WI38 (cell line): ENCODE measurements around the gene LIX1L.
A peak's percentile ranks its signal among the peaks of the same experiment; 100 is the strongest.

Source experiments
- H3K4me3 ChIP-seq: 2 replicates; pipeline ENCODE4 v1.5.1; 2011; ENCODE audit warnings: low read depth, mild to moderate bottlenecking, control low read depth, low read length
- CTCF ChIP-seq: IDR thresholded peaks from 2 replicates; pipeline ENCODE4 v1.5.1; 2012; ENCODE audit warnings: low read depth, mild to moderate bottlenecking, control low read depth, low read length

Gene LIX1L

GRCh38 chr1:145917595-145917994 is 40.2 kb downstream of the LIX1L start:
- no peak for TF ChIP-seq CTCF
- peak overlapping the region; percentile 93 for H3K4me3 ChIP-seq

- TF ChIP-seq CTCF = no peak
- no peak overlapping the region for H3K4me3 ChIP-seq
Observed at GRCh38 chr1:145916745-145917144, 41.1 kb downstream of the LIX1L start.

- H3K4me3 ChIP-seq = no peak overlapping the region
- no peak for TF ChIP-seq CTCF
Observed at GRCh38 chr1:145912128-145912641, 45.6 kb downstream of the LIX1L start.

- H3K4me3 ChIP-seq = no peak overlapping the region
- no peak for TF ChIP-seq CTCF
Observed at GRCh38 chr1:145908653-145909052, 49.2 kb downstream of the LIX1L start.

- no peak overlapping the region for H3K4me3 ChIP-seq
- no peak for TF ChIP-seq CTCF
Observed at GRCh38 chr1:145906954-145907753, 50.7 kb downstream of the LIX1L start.

GRCh38 chr1:145901312-145902021 is 56.4 kb downstream of the LIX1L start:
- TF ChIP-seq CTCF = no peak
- H3K4me3 ChIP-seq = no peak overlapping the region

- no peak overlapping the region for H3K4me3 ChIP-seq
- TF ChIP-seq CTCF = no peak
Observed at GRCh38 chr1:145898756-145899155, 59.1 kb downstream of the LIX1L start.
